HG03159 (cell line): ENCODE data around the gene ATP6V1G3.
"Not testable (repeated sequence)": the region's sequence is repeated elsewhere in the genome, so short reads cannot be mapped to it uniquely, and the experiment has no call there.

ENCODE experiments used
- ATAC-seq: cut with Tn5 transposase; IDR thresholded peaks from one replicate; pipeline ENCODE4 v1.9.1; 2021; ENCODE audit warnings: mild to moderate bottlenecking, moderate library complexity; ENCODE audit not compliant: unreplicated experiment

The ATP6V1G3 gene

GRCh38 chr1:198540580-198540979 is at the start of gene ATP6V1G3:
ATP6V1G3 (minus strand) TSS chr1:198540680; CDS start chr1:198540650, 30 bp downstream.
- ATAC-seq: no peak

GRCh38 chr1:198588845-198589244 is 48.4 kb upstream of the ATP6V1G3 start:
- no peak for ATAC-seq

- ATAC-seq: no peak
These were observed 43.7 kb upstream of the ATP6V1G3 start for GRCh38 chr1:198584163-198584562.

- ATAC-seq: not testable (repeated sequence)
These were observed 42.8 kb upstream of the ATP6V1G3 start for GRCh38 chr1:198583209-198583802.

- ATAC-seq: no peak
These were observed 37.0 kb upstream of the ATP6V1G3 start for GRCh38 chr1:198577444-198577843.

GRCh38 chr1:198575798-198576641 is 35.5 kb upstream of the ATP6V1G3 start:
- peak; percentile 90 for ATAC-seq

- no peak for ATAC-seq
These were observed 34.8 kb upstream of the ATP6V1G3 start for GRCh38 chr1:198575292-198575691.

- ATAC-seq: no peak
These were observed 33.8 kb upstream of the ATP6V1G3 start for GRCh38 chr1:198574325-198574724.

GRCh38 chr1:198564716-198565115 is 24.2 kb upstream of the ATP6V1G3 start:
- no peak for ATAC-seq

GRCh38 chr1:198564157-198564556 is 23.7 kb upstream of the ATP6V1G3 start:
- no peak for ATAC-seq

GRCh38 chr1:198563583-198563982 is 23.1 kb upstream of the ATP6V1G3 start:
- ATAC-seq: no peak

GRCh38 chr1:198560161-198560560 is 19.7 kb upstream of the ATP6V1G3 start:
- ATAC-seq: no peak

- no peak for ATAC-seq
These were observed 18.9 kb upstream of the ATP6V1G3 start for GRCh38 chr1:198559362-198559761.

GRCh38 chr1:198558402-198558801 is 17.9 kb upstream of the ATP6V1G3 start:
- no peak for ATAC-seq

GRCh38 chr1:198556971-198557370 is 16.5 kb upstream of the ATP6V1G3 start:
- peak; percentile 98 for ATAC-seq

- no peak for ATAC-seq
These were observed 12.4 kb upstream of the ATP6V1G3 start for GRCh38 chr1:198552668-198553416.

- ATAC-seq: no peak
These were observed 10.6 kb upstream of the ATP6V1G3 start for GRCh38 chr1:198550941-198551524.

GRCh38 chr1:198549866-198550265 is 9.4 kb upstream of the ATP6V1G3 start:
- peak; percentile 93 for ATAC-seq

GRCh38 chr1:198548890-198549289 is 8.4 kb upstream of the ATP6V1G3 start:
- no peak for ATAC-seq

GRCh38 chr1:198545156-198545555 is 4.7 kb upstream of the ATP6V1G3 start:
- ATAC-seq: no peak

GRCh38 chr1:198544265-198544664 is 3.8 kb upstream of the ATP6V1G3 start:
- no peak for ATAC-seq
